ENCODE results near the gene MIA2. TPM values are rescaled to one million over a fixed set of nuclear protein-coding genes. Genes with fewer than 3 reads are reported as not detected.

Gene MIA2
- total and polyA plus RNA-seq, 9 of the 15 experiments (the other 6 are each of a cell fraction or from before 2014, with no cell fraction given): 6.0 to 21.8 (median 12.8) TPM

GRCh38 chr14:39212693-39213092 is 21.0 kb upstream of the MIA2 start (continued):
- no peak for TF ChIP-seq HBP1 (CRISPR knock-in tag; IDR thresholded peaks at IDR 0.05)
- TF ChIP-seq ZNF668 (CRISPR knock-in tag; IDR thresholded peaks at IDR 0.05): no peak
- TF ChIP-seq FOXO4 (CRISPR knock-in tag; IDR thresholded peaks at IDR 0.05): no peak
- TF ChIP-seq BRF1 (IDR thresholded peaks at IDR 0.05; ENCODE audit: borderline replicate concordance, extremely low read depth, insufficient read length): no peak
- no peak for TF ChIP-seq THAP7 (CRISPR knock-in tag; IDR thresholded peaks at IDR 0.05)
- TF ChIP-seq ZNF766 (CRISPR knock-in tag; conservative IDR thresholded peaks at IDR 0.05): no peak
- no peak for TF ChIP-seq CREB3L1 (IDR thresholded peaks at IDR 0.05; ENCODE audit: borderline replicate concordance, low read depth)
- TF ChIP-seq PHF8 (IDR thresholded peaks at IDR 0.05; ENCODE audit: borderline replicate concordance, low read length): no peak
- no peak for TF ChIP-seq ZNF780A (CRISPR knock-in tag; IDR thresholded peaks at IDR 0.05)
- no peak for TF ChIP-seq ZNF707 (CRISPR knock-in tag; conservative IDR thresholded peaks at IDR 0.05)
- TF ChIP-seq PHB2 (IDR thresholded peaks at IDR 0.05; ENCODE audit: low read depth): no peak
- no peak for TF ChIP-seq ZNF507 (tag; conservative IDR thresholded peaks at IDR 0.05)
- TF ChIP-seq PHTF2 (CRISPR knock-in tag; IDR thresholded peaks at IDR 0.05): no peak
- no peak for TF ChIP-seq ZNF217 (CRISPR knock-in tag; IDR thresholded peaks at IDR 0.05)
